GM18498 (cell line): ENCODE results near the gene MAK.
"Not testable (repeated sequence)": the region's sequence is repeated elsewhere in the genome, so short reads cannot be mapped to it uniquely, and the experiment has no call there.

Experiments used
- ATAC-seq: cut with Tn5 transposase; IDR thresholded peaks from one replicate; pipeline ENCODE4 v1.9.1; 2021; ENCODE audit warnings: mild to moderate bottlenecking, moderate library complexity; ENCODE audit not compliant: unreplicated experiment

The MAK gene

GRCh38 chr6:10733151-10733715, 105.1 kb downstream of the MAK start:
- no peak for ATAC-seq

GRCh38 chr6:10730254-10730653, 108.1 kb downstream of the MAK start:
- no peak for ATAC-seq

GRCh38 chr6:10725716-10726115, 112.6 kb downstream of the MAK start:
- no peak for ATAC-seq

DNA sequence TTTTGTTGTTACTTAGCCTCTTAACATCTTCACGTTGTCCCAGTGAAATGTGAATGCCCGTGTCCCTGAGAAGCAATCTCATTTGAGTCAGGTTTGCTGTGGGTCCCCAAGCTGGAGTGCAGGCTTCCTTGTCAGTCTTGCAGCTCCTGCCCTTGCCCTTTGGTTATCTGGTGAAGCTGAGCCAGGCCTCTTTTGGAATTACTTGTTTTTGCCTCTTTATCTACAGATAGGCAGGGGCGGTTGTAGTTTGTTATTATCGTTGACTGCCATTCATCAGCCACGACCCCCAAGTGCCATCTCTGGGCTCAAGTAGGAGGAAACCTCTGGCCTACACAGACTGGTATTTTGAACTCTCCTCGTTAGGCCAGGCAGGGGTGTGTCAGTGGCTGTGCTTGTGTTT, 113.3 kb downstream of the MAK start:
- ATAC-seq: no peak

- ATAC-seq: no peak
Measured at GRCh38 chr6:10723567-10723881, 114.8 kb downstream of the MAK start.

GRCh38 chr6:10722820-10723566, 115.3 kb downstream of the MAK start, which contains the start of gene TMEM14C:
TMEM14C (plus strand) TSS chr6:10723070; CDS start chr6:10724614, 1,544 bp downstream.
- ATAC-seq: peak; percentile 99

- ATAC-seq: no peak
Measured at GRCh38 chr6:10722570-10722819, 115.8 kb downstream of the MAK start.

DNA sequence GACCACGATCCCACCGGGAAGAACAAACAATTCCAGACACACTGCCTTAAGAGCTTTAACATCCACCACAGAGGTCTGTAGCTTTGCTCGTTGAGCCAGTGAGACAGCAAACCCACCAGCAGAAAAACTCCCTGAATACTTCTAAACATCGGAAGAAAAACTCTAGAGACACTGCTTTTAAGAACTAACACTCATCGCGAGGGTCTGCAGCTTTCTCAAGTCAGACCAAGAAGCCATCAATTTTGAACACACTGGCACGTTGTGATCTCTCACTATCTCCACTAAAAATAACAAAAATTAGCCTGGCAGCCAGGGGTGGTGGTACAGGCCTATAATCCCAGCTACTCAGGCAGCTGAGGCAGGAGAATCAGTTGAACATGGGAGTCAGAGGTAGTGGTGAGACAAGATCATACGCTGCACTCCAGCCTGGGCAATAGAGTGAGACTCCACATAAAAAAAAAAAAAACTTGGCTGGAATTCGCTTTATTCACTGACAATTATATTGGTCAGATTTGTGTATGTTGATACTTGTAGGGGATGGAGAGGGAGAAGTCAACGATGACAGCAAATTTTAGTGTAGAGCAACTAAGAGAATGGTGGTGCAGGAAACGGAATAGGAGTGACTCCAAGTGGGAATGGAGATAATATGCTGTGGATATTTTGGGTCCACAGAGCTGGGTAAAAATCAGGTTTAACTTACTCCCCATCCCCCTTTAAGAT, 116.3 kb downstream of the MAK start:
- no peak for ATAC-seq

DNA sequence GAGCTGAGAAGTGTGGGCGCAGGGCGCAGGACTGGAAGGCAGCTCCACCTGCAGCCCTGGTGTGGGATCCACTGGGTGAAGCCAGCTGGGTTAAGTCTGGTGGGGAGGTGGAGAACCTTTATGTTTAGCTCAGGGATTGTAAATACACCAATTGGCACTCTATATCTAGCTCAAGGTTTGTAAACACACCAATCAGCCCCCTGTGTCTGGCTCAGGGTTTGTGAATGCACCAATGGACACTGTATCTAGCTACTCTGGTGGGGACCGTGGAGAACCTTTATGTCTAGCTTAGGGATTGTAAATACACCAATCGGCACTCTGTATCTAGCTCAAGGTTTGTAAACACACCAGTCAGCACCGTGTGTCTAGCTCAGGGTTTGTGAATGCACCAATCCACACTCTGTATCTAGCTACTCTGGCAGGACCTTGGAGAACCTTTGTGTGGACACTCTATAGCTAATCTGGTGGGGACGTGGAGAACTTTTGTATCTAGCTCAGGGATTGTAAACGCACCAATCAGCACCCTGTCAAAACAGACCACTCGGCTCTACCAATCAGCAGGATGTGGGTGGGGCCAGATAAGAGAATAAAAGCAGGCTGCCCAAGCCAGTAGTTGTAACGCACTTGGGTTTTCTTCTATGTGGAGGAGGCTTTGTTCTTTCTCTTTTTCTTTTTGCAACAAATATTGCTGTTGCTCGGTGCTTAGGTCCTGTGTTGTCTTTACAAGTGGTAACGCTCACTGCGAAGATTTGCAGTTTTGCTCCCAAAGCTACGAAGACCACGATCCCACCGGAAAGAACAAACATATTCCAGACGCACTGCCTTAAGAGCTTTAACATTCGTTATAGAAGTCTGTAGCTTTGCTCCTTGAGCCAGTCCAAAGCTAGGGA, 117.1 kb downstream of the MAK start:
- ATAC-seq: not testable (repeated sequence)

DNA sequence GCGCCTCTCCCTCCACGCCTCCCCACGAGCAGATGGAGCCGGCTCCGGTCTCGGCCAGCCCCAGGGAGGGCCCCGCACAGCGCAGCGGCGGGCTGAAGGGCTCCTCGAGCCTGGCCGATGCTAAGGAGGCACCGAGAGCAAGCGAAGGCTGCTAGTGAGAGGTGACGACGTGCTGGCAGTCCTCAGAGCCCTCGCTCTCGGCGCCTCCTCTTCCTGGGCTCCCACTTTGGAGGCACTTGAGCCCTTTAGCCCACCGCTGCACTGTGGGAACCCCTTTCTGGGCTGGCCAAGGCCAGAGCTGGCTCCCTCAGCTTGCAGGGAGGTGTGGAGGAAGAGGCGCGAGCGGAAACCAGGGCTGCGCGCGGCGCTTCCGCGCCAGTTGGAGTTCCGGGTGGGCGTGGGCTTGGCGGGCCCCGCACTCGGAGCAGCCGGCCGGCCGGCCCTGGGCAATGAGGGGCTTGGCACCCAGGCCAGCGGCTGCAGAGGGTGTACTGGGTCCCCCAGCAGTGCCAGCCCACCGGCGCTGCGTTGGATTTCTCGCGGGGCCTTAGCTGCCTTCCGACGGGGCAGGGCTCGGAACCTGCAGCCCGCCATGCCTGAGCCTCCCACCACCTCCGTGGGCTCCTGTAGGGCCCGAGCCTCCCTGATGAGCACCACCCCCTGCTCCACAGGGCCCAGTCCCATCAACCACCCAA, 117.9 kb downstream of the MAK start:
- ATAC-seq: no peak

DNA sequence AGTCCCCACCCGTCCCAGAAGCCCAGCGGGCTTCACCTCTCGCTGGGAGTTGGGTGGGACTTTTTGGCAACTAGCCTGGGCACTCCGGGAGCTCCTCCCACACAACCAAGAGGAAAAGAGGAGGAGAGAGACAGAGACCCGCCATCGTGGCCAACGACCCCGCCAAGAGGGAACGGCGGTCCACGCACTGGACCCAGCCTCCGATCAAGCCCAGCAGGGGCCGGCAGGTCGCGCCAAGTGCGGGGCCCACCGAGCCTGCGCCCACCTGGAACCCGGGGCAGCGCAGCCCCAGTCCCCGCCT, 118.4 kb downstream of the MAK start:
- ATAC-seq: no peak

DNA sequence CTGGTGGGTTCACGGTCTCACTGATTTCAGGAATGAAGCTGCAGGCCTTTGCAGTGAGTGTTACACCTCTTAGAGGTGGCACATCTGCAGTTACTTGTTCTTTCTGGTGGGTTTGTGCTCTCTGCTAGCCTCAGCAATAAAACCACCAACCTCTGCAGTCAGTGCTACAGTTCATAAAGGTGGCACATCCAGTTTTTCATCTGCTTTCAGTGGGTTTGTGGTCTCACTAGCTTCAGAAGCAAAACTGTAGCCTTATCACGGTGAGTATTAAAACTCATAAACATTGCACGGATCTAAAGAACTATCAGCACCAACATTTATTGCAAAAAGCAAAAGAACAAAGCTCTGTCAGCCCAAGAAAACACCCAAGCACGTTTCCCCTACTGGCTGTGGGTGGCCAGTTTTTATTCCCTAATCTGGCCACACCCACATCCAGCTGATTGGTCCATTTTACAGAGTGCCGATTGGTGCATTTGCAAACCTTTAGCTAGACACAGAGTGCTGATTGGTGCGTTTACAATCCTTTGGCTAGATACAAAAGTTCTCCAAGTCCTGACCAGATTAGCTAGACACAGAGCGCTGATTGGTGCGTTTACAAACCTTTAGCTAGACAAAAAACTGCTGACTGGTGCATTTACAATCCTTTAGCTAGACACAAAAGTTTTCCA, 118.9 kb downstream of the MAK start:
- ATAC-seq: no peak

GRCh38 chr6:10713962-10714361, 124.4 kb downstream of the MAK start:
- peak; percentile 43 for ATAC-seq
